Measurements from ENCODE around the gene TMEM97.

GRCh38 chr17:28335201-28335958 is 16.4 kb downstream of the TMEM97 start, which contains the start of the genes IFT20 and TNFAIP1:
- no peak; the same call in 1 of the 2 replicates for TF ChIP-seq CREB5 (CRISPR knock-in tag; IDR thresholded peaks at IDR 0.05; ENCODE audit: low read depth)
- no peak for TF ChIP-seq PATZ1 (CRISPR knock-in tag; IDR thresholded peaks at IDR 0.05; ENCODE audit: borderline replicate concordance)
- TF ChIP-seq RARB (CRISPR knock-in tag; IDR thresholded peaks at IDR 0.05) = no peak
- peak; percentile 47; the same call in 1 of the 2 replicates for TF ChIP-seq ZFP30 (CRISPR knock-in tag; IDR thresholded peaks at IDR 0.05)
- TF ChIP-seq ZFP3 (CRISPR knock-in tag; IDR thresholded peaks at IDR 0.05) = 0 out of 2 replicates have a peak, but pooled peaks have one; percentile 60
- TF ChIP-seq ISL1 (CRISPR knock-in tag; IDR thresholded peaks at IDR 0.05) = no peak
- TF ChIP-seq ESRRG (CRISPR knock-in tag; IDR thresholded peaks at IDR 0.05) = no peak
- TF ChIP-seq ARNTL (CRISPR knock-in tag; IDR thresholded peaks at IDR 0.05; ENCODE audit: borderline replicate concordance, low read depth) = no peak
- no peak for TF ChIP-seq TOX (CRISPR knock-in tag; IDR thresholded peaks at IDR 0.05; ENCODE audit: borderline replicate concordance)
- no peak for TF ChIP-seq OSR1 (CRISPR knock-in tag; IDR thresholded peaks at IDR 0.05)
- TF ChIP-seq SNAI2 (CRISPR knock-in tag; IDR thresholded peaks at IDR 0.05) = no peak
- TF ChIP-seq ZNF565 (CRISPR knock-in tag; conservative IDR thresholded peaks at IDR 0.05; ENCODE audit: low read depth) = peak; percentile 94
- TF ChIP-seq GLIS3 (CRISPR knock-in tag; IDR thresholded peaks at IDR 0.05) = 0 out of 2 replicates have a peak, but pooled peaks have one; percentile 48
- TF ChIP-seq BACH2 (CRISPR knock-in tag; IDR thresholded peaks at IDR 0.05; ENCODE audit: borderline replicate concordance) = no peak

Data from SK-N-SH treated with all-trans-retinoic acid at 6 μM for 48 hours (cell line).